Suprapubic skin (tissue), 3 donors: ENCODE results near the gene RIPOR2.

Experiments used
- CTCF ChIP-seq, 2 donors: fragments of 200-600 bp in 1 of 2; fragments of 450-650 bp in 1 of 2; sonication (generic) in 1 of 2; IDR thresholded peaks; one replicate each; pipeline ENCODE4 v1.5.1; 2016 to 2019; ENCODE audit warnings: antibody characterized with exemption in 2 of 2, mild to moderate bottlenecking in 1 of 2, moderate library complexity in 1 of 2
- POLR2AphosphoS5 ChIP-seq, 3 donors: sonication (generic); formaldehyde crosslinking; IDR thresholded peaks; one replicate each; pipeline ENCODE4 v1.6.1; 2017; ENCODE audit warnings: antibody characterized with exemption in 3 of 3

DNA sequence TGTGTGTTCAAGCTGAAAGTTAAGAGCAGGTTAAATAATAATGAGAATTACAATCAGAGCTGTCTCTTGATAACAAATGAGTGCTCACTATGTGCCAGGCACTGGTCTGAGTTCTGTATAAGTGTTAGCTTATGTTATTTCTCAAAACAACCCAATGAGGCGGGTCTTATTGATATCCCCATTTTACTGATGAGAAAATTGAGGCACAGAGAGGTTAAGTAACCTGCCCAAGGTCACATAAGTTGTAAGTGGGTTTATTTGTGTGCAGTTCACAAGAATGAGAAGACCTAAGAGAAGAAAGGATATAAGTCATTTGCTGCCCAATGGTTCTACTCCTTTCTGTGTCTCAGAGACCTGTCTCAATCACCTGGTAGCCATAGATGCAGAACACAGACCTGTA lies 103.0 kb downstream of the RIPOR2 start:
- TF ChIP-seq CTCF (IDR thresholded peaks at IDR 0.05) (no peak), POLR2AphosphoS5 (IDR thresholded peaks at IDR 0.05) (no peak)
